ENCODE measurements around the gene CBX2.
"Not testable (repeated sequence)": the region's sequence is repeated elsewhere in the genome, so short reads cannot be mapped to it uniquely, and the experiment has no call there.

Gene CBX2

DNA sequence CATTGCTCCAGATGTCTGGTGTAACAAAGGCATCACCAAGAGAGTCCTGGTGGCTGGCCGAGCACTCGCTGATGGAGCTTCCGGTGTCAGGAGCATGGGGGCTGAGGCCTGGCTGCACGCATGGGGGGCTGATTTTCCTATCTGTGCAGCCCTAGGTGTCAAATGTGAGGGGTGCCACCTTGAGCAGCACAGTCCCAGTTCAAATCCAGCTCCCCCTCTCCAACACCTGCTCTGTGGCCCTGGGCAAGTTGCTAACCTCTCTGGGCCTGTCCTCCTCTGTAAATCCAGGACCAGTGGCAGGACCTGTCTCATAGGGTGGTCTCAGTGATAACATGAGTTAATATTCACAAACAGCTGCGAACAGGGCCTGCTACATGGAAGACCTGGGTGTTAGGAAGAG, 34.3 kb upstream of the CBX2 start:
- no peak for DNase-seq

DNA sequence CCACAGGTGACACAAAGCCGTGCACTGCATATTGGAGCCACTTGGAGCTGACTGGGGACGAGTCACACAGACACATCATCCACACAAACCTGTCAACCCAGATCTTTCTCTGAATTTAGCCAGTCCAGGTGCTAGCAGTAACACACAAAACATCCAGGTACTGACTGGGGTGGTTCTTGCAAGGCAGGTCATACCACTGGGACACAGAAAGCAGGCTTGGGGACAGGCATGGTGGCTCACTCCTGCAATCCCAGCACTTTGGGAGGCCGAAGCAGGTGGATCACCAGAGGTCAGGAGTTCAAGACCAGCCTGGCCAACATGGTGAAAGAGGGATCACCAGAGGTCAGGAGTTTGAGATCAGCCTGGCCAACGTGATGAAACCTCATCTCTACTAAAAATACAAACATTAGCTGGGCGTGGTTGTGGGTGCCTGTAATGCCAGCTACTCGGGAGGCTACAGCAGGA, 32.3 kb upstream of the CBX2 start:
- DNase-seq = no peak

DNA sequence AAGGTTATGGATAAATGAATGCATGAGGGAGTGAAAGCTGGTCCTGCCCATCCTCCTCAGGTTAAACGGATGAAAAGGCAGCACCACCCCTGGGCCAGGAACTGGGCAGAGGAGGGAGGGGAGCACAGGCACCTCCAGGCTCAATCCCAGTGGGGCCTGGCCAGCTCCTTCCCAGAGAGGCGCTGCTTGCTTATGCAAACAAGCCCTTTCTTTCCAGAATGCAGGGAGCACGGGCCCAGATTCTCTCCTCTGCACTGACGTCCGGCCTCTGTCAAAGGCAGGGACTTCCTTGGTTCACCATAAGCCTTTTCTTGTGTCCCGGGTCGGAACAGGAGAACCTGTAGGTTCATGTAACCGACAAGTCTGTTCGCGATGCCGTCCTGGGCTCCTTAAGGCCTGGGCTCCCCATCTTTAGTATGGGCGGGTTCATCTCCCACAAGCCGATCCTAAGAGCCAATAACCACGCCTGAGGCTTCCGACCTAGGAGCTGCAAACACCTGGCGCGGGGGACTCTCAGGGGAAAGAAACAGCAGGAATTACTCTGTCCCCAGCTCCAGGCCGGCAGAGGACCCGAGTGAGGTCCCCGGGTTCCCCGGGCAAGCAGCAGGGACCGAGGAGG, 30.9 kb upstream of the CBX2 start:
- DNase-seq = no peak

DNA sequence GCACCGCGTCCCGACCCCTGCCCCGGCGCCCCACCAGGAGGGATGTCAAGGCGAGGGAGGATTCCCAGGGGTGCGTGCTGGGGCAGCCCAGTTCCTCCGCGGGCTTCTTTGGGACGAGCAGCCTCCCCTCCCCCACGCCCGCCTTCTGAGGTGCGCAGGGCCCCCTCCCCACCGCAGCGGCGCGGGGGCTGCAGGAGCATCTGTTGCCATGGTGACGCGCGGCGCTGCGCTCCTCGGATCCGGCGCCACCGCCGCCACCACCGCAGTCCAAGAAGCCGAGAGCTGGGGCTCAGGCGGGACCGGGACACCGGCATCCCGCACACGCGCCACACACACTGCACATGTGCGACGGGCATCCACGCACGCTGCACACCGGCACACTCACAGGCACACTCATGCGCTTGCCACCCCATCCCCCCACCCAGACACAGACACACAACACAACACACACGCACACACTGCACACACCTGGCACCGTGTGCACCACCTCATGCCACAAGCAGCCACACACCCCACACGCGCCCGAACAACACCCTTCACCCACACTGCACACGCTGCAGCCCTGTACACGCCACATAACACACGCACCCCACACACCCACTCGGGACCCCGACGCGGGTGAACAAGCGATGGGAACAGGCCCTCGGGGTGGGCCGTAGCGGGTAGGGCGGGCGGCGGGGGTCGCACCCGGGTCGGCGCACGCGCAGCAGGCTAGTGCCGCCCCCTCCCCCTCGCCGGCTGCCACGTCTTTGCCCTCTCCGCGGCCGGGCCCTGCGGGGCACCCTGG, 30.2 kb upstream of the CBX2 start:
- DNase-seq = peak; percentile 58

DNA sequence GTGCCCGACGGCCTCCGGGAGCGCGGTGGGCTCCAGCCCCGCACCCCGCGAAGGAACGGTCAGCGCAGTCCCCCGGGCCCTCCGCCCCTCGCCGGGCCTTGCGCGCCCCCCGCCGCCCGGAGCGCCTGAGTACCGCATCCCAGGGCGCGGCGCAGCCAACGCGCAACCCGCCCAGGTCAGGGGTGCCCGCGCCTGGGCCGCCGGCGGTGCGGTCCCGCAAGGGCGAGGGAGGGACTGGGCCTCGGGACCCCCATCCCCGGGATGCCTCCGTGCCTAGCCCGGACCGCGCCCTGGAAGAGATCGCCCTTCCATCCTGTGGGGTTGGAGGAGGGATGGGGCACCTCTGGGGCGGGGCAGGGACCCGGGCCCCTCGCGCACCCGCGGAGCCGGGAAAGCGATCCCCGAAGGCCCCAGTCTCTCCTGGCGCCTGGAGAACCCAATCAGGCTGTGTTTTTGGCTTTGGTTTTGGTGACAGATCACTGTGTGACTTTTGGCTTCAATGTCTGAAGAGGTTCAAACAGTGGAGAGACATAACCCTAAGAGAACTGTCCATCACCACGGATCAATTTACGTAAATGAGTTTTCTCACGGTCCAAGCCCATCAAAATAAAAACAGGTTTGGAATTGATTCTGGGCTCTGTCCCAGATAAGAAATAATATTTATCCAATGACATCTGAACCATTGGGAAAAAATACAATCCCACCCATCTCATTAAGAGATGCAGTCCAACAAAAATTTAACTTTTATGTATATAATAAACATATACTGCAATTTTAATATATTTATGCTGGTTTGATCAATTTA, 29.5 kb upstream of the CBX2 start:
- no peak for DNase-seq

DNA sequence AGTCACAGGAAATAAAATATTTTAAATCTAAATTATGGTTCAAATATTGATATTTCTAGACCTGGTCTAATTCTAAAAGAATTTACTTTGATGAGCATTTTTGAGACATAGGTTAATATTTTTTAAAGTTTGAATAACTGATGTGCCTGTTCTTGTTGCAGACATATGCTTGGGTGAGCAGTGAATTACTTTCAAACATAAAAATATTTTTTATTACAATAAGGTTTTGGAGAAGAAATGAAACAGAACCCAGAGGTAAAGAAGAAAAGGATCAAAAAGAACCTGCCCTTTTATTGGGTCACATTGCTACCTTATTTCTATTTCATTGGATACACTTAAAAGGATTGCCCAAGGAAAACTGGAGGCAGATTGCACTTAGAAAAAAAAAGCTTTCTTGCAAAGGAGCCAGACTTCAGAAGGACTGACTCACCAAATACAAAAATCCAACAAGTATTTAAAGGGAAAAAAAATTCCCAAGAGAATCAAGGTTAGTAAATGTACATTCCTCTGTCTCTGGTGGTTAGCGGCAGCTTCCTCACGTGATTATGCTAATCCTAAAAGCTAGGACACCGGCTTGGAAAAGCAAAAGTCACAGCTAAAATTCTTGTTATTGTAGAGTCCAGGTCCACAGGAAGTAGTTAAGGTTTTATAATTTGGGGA, 28.7 kb upstream of the CBX2 start:
- no peak for DNase-seq

DNA sequence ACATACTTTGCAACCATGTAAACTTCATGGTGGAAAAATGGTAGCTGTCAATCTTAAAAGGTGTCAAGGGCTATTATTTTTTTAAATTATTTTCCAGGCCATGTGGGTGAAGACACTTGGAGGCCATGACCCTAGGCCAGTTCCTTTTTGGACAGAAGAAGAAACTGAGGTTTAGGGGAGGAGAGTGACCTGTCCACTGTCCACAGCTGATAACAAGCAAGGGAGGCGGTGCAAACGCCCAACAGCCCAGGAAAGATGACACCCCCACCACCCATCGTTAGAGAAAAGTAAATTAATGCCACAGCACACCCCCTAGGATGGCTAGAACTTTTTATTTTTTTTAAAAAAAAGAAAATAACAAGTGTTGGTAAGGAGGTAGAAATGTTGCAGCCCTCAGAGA, 28.0 kb upstream of the CBX2 start:
- no peak for DNase-seq

DNA sequence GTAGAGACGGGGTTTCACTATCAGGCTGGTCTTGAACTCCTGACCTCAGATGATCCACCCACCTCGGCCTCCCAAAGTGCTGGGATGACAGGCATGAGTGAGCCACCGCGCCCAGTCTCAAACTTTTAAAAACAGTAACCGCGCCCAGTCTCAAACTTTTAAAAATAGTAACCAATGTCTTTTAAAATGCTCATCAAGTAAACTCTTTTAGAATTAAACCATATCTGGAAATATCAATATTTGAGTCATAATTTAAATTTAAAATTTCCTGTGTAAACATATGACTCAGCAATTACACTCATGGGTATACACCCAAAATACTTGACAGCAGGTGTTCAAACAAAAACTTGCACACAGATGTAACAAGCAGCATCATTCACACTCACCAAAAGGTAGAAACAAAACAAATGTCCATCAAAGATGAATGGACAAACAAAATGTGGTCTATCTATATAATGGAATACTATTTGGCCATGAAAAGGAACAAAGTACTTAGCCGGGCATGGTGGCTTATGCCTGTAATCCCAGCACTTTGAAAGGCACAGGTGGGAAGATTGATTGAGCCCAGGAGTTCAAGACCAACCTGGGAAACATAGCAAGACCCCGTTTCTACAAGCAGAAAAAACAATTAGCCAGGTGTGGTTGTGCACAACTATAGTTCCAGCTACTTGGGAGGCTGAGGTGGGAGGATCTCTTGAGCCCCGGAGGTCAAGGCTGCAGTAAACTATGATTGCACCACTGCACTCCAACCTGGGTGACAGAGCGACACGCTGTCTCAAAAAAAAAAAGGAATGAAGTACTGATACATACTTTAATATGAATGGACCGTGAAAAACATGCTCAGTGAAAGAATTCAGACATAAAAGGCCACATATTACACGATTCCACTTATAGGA, 27.1 kb upstream of the CBX2 start:
- no peak for DNase-seq

DNA sequence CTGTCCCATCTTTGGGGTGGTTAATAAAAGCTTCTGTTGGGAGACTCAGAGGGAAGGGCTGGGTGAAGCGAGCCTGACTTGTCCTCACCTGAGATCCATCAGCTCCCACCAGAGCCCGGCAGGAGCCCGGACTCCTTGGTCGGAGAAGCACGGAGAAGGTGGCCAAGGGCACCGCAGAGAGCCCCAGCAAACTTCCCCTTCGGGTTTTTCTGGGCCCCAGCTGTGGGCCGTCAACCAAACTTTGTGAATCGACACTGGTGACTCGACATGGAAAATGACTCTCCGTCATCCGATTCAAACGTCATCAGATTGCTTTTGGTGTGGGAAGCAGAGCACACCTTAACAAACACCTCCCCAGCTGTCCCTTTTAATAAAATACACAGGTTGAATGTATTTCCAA, 25.8 kb upstream of the CBX2 start:
- DNase-seq = no peak

DNA sequence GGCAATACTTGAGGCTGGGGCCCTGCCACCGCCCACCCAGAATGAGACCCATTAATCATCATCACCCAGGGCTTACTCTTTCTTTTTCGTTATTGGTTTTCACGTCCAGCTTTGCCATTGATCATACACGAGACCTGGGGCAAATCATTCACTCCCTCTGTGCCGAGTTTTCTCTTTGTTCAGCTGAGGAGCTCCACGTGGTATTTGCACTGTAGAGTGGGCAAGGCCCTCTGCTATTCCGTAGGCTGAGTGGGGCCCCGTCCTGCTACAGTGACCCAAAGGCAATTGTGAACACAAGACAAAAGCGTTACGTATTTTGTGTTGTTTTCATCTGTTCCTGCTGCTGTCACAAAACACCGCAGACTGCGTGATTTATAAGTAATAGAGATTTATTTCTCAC, 23.6 kb upstream of the CBX2 start:
- DNase-seq = no peak

DNA sequence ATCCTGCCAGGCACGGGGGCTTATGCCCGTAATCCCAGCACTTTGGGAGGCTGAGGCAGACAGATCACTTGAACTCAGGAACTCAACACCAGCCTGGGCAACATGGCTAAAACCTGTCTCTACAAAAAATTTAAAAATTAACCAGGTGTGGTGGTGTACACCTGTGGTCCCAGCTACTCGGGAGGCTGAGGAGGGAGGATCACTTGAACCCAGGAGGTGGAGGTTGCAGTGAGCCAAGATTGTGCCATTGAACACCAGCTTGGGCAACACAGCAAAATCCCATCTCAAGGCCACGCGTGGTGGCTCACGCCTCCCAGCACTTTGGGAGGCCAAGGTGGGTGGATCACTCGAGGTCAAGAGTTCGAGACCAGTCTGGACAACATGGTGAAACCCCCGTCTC, 23.0 kb upstream of the CBX2 start:
- DNase-seq = not testable (repeated sequence)

DNA sequence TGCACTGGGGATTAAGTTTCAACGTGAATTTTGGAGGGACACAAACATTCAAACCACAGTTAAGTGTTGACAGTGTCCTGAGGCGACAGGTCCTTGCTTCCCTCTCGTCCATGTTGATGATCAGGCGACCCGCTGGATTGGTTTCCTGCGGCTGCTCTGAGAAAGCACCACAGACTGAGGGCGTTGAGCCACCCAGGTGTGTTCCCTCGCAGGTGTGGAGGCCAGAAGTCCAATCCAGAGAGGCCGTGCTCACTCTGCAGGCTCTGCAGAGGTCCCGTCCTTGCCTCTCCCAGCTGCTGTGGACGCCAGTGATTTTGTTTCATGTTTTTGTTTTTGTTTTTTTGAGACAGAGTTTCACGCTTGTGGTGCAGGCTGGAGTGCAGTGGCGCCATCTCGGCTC, 22.4 kb upstream of the CBX2 start:
- no peak for DNase-seq

DNA sequence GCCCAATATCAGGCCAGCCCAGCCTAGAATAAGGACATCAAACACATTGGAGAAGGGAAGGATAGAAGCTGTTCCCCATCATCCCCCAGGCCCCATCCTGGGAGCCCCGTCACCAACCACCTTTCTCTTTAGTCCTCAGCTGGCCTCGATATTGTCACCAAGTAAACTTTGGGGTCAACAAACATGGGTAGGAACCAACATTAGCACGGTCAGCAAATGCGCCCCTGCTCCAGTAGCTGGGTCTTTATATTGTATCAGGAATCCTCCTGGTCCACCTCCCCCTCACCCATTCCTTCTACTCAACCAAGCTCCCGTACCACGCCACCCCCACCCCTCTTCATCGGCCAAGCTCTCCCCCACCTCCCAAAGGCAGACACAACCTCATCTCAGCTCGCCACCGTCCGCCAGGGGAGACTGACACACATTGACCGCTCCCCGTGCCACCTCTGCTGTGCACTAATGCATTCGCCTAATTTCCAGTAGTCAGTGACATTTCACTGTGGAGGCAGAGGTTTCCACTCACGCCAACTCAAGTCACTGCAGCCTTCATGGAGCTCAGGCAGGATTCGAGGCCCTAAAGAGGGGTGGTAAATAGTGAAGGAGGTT, 20.7 kb upstream of the CBX2 start:
- DNase-seq = no peak

DNA sequence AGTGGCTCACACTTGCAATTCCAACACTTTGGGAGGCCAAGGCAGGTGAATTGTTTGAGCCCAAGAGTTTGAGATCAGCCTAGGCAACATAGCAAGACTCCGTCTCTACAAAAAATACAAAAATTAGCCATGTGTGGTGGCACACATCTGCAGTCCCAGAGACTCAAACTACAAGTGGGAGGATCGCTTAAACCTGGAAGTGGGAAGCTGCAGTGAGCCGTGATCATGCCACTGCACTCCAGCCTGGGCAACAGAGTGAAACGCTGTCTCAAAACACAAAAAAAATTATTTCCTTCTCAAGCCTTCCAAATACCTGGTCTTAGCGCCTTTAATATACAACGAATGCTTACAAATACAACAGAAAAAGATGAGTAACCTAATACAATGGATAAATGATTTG, 19.7 kb upstream of the CBX2 start:
- no peak for DNase-seq

DNA sequence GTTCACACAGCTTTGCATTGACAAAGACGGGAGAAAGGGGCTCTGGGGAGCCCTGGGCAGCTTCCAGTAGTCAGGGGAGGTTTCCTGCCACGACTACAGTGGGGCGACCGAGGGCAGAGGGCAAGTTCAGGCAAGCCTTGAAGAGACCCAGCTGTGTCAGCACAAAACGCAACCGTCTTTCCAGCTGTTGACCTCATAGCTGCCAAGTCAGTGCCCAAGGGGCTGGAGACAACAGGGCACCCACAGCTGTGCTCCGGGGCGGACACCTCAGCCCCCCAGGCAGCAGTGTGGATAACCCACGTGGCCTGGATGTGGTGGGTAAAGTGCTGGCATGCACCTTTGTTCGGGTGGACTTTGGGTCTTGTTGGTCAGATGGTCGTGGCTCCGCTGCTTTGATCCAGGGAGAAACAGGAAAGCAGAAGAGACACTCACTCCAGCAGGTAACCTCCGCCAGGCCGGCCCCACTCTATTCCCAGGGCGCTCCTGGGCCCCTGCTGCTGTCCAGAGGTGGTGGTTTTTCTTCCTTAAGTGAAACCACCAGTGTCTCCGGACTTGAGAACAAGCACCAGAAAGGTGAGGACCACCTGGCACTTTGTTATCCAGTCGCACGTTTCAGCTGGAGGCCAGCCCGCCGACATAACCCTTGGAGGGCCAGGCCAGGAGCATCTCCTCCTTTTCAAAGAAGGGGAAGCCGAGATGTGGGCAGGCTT, 17.6 kb upstream of the CBX2 start:
- DNase-seq = no peak

DNA sequence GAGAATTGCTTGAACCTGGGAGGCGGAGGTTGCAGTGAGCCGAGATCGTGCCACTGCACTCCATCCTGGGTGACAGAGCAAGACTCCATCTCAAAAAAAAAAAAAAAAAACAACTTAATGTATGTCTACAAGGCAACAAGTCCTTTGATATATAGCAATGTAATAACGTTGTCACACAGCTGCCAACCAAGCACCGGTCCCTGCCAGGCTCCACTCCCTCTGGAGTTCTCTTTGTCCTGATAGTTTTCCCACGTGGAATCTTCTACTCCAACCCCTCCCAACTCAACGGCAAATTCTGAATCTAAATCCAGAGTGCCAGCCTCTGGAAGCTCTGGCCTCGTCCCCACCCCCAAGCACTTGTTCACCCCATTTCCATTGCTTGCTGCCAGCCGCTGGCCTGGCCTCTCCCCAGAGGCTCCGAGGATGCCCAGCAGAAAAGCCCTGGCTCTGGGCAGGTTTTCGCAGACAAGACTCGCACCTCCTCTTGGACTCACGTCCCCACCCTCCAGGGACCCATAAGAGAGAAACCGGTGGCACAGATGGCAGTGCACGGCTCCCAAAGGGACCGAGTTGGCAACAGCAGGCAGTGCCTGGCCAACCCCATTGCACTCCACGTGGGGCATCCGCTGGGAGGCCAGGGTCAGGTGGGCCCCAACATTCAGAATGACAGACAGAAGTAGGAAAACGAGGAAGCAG, 15.9 kb upstream of the CBX2 start:
- no peak for DNase-seq

DNA sequence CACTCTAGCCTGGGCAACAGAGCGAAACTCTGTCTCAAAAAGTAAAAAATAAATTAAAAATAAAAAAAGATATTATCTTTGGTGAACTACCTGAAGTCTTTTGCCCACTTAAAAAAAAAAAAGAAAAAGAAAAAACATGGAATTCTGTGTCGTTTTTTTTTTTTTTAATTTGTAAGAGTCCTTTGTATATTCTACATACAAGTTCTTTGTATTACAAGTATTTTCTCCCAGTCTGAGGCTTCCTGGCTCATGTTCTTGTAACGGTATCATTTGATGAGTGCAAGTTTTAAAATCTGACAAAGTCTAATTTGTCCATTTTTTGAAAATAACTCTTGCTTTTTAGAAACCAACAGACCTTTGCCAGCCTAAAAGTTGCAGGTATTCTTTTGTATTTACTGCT, 12.2 kb upstream of the CBX2 start:
- no peak for DNase-seq

DNA sequence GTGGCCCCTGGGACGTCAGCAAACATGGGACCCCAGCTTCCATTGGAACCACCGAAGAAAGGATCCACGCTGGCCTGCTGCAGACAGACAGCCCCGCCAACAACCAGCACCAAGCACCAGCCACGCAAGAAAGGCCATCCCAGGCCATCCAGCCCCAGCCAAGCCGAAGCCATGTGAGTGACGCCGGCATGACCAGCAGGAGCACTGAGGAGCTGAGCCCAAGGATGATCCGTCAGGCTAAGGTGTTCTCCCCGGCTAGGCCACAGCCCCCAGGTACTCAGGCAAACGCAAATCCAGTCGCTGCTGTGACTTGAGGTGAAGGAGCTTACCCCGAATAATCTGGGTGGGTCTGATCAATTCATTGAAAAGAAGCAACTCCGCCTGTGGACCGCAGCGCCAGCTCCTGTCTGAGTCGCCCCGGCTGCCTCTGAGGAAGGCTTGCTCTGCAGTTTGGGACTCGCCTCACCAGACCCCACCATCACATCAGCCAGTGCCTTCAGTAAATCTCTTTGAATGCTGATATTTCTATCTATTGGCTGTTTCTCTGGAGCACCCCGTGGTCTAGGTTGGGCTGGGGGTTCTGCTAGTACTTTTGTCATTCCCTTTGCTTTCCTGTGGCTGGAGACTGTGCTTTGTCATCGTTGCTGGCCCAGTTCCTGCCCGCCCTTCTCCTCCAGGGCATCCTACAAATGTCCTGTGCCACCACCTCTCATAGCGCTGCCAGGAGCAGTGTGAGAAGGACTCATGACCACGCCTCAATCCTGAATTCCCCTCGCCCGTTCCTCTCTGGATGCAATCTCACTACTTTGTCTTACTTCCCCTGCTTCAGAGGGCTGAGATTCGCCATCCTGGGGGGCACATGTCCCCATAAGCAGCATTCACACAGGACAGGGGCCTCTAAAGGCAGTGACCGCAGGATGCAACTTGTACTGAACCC, 8.1 kb upstream of the CBX2 start:
- DNase-seq = no peak

DNA sequence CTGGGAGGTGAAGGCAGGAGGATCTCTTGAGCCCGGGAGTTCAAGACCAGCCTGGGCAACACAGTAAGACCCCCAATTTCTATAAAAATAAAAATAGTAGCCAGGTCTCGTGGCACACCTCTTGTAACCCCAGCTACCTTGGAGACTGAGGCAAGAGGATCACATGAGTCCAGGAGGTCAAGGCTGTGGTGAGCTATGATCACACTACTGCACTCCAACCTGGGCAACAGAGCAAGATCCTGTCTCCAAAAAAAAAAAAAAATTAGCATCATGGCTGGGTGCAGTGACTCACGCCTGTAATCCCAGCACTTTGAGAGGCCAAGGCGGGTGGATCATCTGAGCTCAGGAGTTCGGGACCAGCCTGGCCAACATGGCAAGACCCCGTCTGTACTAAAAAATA, 6.7 kb upstream of the CBX2 start:
- DNase-seq = no peak

Measured in COR-L47 (cell line).